Inflammatory macrophage treated with lipopolysaccharide for 1 hour (primary cell): ENCODE data around the gene GHR.
A peak's percentile ranks its signal among the peaks of the same experiment; 100 is the strongest.

Experiments
- DNase-seq, 2 donors: peaks; one replicate each; pipeline ENCODE4 v3.0.0-alpha.2; 2020 to 2022

Gene GHR

GRCh38 chr5:42518595-42519221 lies 95.5 kb downstream of the GHR start:
- DNase-seq: no peak

- no peak for DNase-seq
Measured at GRCh38 chr5:42520203-42520602, 97.0 kb downstream of the GHR start.

GRCh38 chr5:42520957-42521356 lies 97.7 kb downstream of the GHR start:
- DNase-seq: no peak

- no peak for DNase-seq
Measured at GRCh38 chr5:42521406-42521805, 98.2 kb downstream of the GHR start.

GRCh38 chr5:42522783-42523182 lies 99.5 kb downstream of the GHR start:
- DNase-seq: peak in 1 of 2 donors; percentile 0

GRCh38 chr5:42526179-42526578 lies 102.9 kb downstream of the GHR start:
- DNase-seq: no peak

- DNase-seq: no peak
Measured at GRCh38 chr5:42531611-42532010, 108.4 kb downstream of the GHR start.

- DNase-seq: no peak
Measured at GRCh38 chr5:42542106-42542505, 118.9 kb downstream of the GHR start.

GRCh38 chr5:42543774-42544173 lies 120.5 kb downstream of the GHR start:
- no peak for DNase-seq

- no peak for DNase-seq
Measured at GRCh38 chr5:42545038-42545437, 121.8 kb downstream of the GHR start.

- no peak for DNase-seq
Measured at GRCh38 chr5:42547141-42547540, 123.9 kb downstream of the GHR start.

GRCh38 chr5:42547894-42548293 lies 124.7 kb downstream of the GHR start:
- DNase-seq: no peak

- no peak for DNase-seq
Measured at GRCh38 chr5:42552597-42552996, 129.4 kb downstream of the GHR start.

GRCh38 chr5:42553461-42553860 lies 130.2 kb downstream of the GHR start:
- DNase-seq: no peak

- DNase-seq: no peak
Measured at GRCh38 chr5:42555010-42555409, 131.8 kb downstream of the GHR start.

GRCh38 chr5:42555797-42556196 lies 132.6 kb downstream of the GHR start:
- DNase-seq: no peak

GRCh38 chr5:42557689-42558088 lies 134.4 kb downstream of the GHR start:
- no peak for DNase-seq

- no peak for DNase-seq
Measured at GRCh38 chr5:42561656-42562055, 138.4 kb downstream of the GHR start.

GRCh38 chr5:42564689-42565356 lies 141.6 kb downstream of the GHR start:
- no peak for DNase-seq

GRCh38 chr5:42566652-42567295 lies 143.5 kb downstream of the GHR start:
- no peak for DNase-seq

- no peak for DNase-seq
Measured at GRCh38 chr5:42569325-42569724, 146.1 kb downstream of the GHR start.

- DNase-seq: no peak
Measured at GRCh38 chr5:42569953-42570548, 146.8 kb downstream of the GHR start.

- no peak for DNase-seq
Measured at GRCh38 chr5:42570966-42571960, 148.0 kb downstream of the GHR start.
